Endodermal cell (in vitro differentiated cells): ENCODE data around the gene KIRREL3. TPM values are rescaled to one million over a fixed set of nuclear protein-coding genes. Genes with fewer than 3 reads are reported as not detected.

Source experiments
- DNase-seq: peaks from one replicate; pipeline ENCODE4 v3.0.0-alpha.2; 2017
- H3K27ac ChIP-seq: 2 replicates; pipeline ENCODE4 v1.5.1; 2013; ENCODE audit warnings: mild to moderate bottlenecking, low read depth, low read length, moderate library complexity
- H3K27me3 ChIP-seq: 2 replicates; pipeline ENCODE4 v1.6.1; 2013; ENCODE audit warnings: mild to moderate bottlenecking, low read length, moderate library complexity; ENCODE audit not compliant: insufficient read depth, control insufficient read depth, poor library complexity, severe bottlenecking
- H3K36me3 ChIP-seq: 2 replicates; pipeline ENCODE4 v1.7.0; 2013; ENCODE audit warnings: mild to moderate bottlenecking, low read length, moderate library complexity; ENCODE audit not compliant: control insufficient read depth, insufficient read depth
- H3K4me1 ChIP-seq: one replicate; pipeline ENCODE4 v1.7.0; 2013; ENCODE audit warnings: low read length; ENCODE audit not compliant: control insufficient read depth, insufficient read depth
- H3K4me3 ChIP-seq: 2 replicates; pipeline ENCODE4 v1.5.1; 2013; ENCODE audit warnings: mild to moderate bottlenecking, low read length, moderate library complexity
- H3K9ac ChIP-seq: 2 replicates; pipeline ENCODE4 v1.6.1; 2013; ENCODE audit warnings: mild to moderate bottlenecking, low read length, moderate library complexity; ENCODE audit not compliant: poor library complexity, severe bottlenecking; ENCODE audit errors: extremely low read depth
- H3K9me3 ChIP-seq: 2 replicates; pipeline ENCODE4 v1.6.1; 2013; ENCODE audit warnings: mild to moderate bottlenecking, low read length, moderate library complexity; ENCODE audit not compliant: control insufficient read depth
- H3K27ac Mint-ChIP-seq: 2 replicates; pipeline ENCODE4 v1.8.0; 2020; ENCODE audit warnings: mixed read lengths
- H3K27me3 Mint-ChIP-seq: 2 replicates; pipeline ENCODE4 v1.8.0; 2021; ENCODE audit warnings: mild to moderate bottlenecking, mixed read lengths; ENCODE audit not compliant: insufficient read depth
- H3K36me3 Mint-ChIP-seq: 2 replicates; pipeline ENCODE4 v1.8.0; 2020; ENCODE audit warnings: low read depth, mixed read lengths
- H3K4me1 Mint-ChIP-seq: 2 replicates; pipeline ENCODE4 v1.8.0; 2020; ENCODE audit warnings: mixed read lengths
- H3K4me3 Mint-ChIP-seq: 2 replicates; pipeline ENCODE4 v1.8.0; 2020; ENCODE audit warnings: mild to moderate bottlenecking, moderate library complexity, mixed read lengths
- H3K9me3 Mint-ChIP-seq: 2 replicates; pipeline ENCODE4 v1.8.0; 2020; ENCODE audit warnings: mild to moderate bottlenecking, mixed read lengths
- CTCF ChIP-seq: fragments of 200-600 bp; sonication (generic); conservative IDR thresholded peaks from 2 replicates; pipeline ENCODE4 v1.5.0; 2021; ENCODE audit warnings: antibody characterized with exemption, mild to moderate bottlenecking
- WGBS, 2 experiments: methylation state at CpG; one replicate each; pipeline versions ENCODE4 v1.1.5 to v1.1.7; 2013; ENCODE audit warnings: missing lambda C conversion rate in 2 of 2, mixed read lengths in 1 of 2; ENCODE audit not compliant: insufficient coverage in 1 of 2, insufficient read length in 1 of 2; 5-methylcytosine and 5-hydroxymethylcytosine counted together
- total RNA-seq, 2 donors: library from RNA; stranded (reverse); fragmentation: NEBNext Ultra II Directional in 1 of 2; extraction: Animal tissue kit (Norgen Biotek cat#: 25700) in 1 of 2; gene quantifications; 2 replicates in 1 of 2; 3 replicates in 1 of 2; pipeline ENCODE4 v1.2.1, GENCODE V29; 2021

KIRREL3 gene
- total RNA-seq, 2 donors from 2014 or later: 1.1 to 1.4 TPM

GRCh38 chr11:126892756-126893155, 107.8 kb downstream of the KIRREL3 start:
- no peak overlapping the region for H3K4me3 Mint-ChIP-seq
- Histone ChIP-seq H3K9ac (no peak overlapping the region), H3K4me1 (no peaks in the 10 kb centered on the region), H3K27ac (no peak overlapping the region), H3K9me3 (peaks cover 14% of the 10 kb centered on the region), H3K36me3 (no peaks in the 10 kb centered on the region), H3K27me3 (no peaks in the 10 kb centered on the region), H3K4me3 (no peak overlapping the region)
- DNase-seq: no peak
- peaks cover 12% of the 10 kb centered on the region for H3K4me1 Mint-ChIP-seq
- H3K9me3 Mint-ChIP-seq: peaks cover 2% of the 10 kb centered on the region
- no peaks in the 10 kb centered on the region for H3K27me3 Mint-ChIP-seq
- H3K36me3 Mint-ChIP-seq: no peaks in the 10 kb centered on the region
- H3K27ac Mint-ChIP-seq: no peak overlapping the region
- no peak for TF ChIP-seq CTCF
- WGBS, 2 experiments: 80 to 89% methylated on average over 5 to 9 of the region's 9 CpGs

DNA sequence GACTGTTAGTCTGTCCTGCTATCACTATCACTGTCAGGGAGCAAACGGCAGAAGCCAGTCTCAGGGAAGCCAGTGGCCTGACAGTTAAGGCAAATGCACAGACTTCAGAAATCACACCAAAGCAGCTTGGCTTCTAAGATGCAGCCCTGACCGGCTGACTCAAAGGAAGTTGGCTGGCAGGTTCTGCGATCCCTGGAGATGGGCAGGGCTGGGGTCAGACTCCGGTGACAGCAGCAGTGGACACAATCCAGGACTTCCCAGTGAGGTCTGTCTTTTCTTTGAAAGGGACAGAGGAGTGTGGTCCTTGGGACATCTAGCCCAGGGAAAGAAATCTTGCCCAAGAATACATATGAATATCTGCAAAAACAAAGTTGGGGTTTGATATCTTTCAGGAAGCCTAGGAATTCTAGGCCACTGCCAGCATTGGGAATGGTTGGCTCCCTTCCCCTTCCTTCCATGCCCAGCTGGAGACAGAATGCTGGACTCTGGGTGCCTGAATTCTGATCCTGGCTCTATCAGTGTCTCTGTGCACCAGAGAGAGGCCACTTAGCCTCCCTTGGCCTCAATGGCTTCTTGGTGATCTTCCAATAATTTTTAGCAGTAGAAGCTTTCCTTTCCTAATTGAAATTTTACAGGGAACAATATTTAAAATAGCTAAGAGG, 108.9 kb downstream of the KIRREL3 start:
- H3K27ac Mint-ChIP-seq: no peak overlapping the region
- WGBS, 2 experiments: 89 to 97% methylated on average over 4 of the region's 4 CpGs
- H3K9me3 ChIP-seq: peaks cover 7% of the 10 kb centered on the region
- no peaks in the 10 kb centered on the region for H3K36me3 ChIP-seq
- H3K36me3 Mint-ChIP-seq: no peaks in the 10 kb centered on the region
- H3K27ac ChIP-seq: no peak overlapping the region
- H3K4me3 ChIP-seq: no peak overlapping the region
- H3K9me3 Mint-ChIP-seq: peaks cover 2% of the 10 kb centered on the region
- no peaks in the 10 kb centered on the region for H3K27me3 Mint-ChIP-seq
- TF ChIP-seq CTCF: no peak
- H3K4me3 Mint-ChIP-seq: no peak overlapping the region
- H3K4me1 ChIP-seq: no peaks in the 10 kb centered on the region
- no peak overlapping the region for H3K9ac ChIP-seq
- no peaks in the 10 kb centered on the region for H3K27me3 ChIP-seq
- peaks cover 12% of the 10 kb centered on the region for H3K4me1 Mint-ChIP-seq
- no peak for DNase-seq

- H3K9me3 ChIP-seq: no peaks in the 10 kb centered on the region
- DNase-seq: peak; percentile 77
- no peak overlapping the region for H3K9ac ChIP-seq
- H3K4me1 ChIP-seq: no peaks in the 10 kb centered on the region
- 42 to 45% methylated on average over 3 to 7 of the region's 7 CpGs for WGBS, 2 experiments
- H3K36me3 ChIP-seq: no peaks in the 10 kb centered on the region
- H3K4me1 Mint-ChIP-seq: peaks cover 12% of the 10 kb centered on the region
- H3K27me3 Mint-ChIP-seq: no peaks in the 10 kb centered on the region
- no peak overlapping the region for H3K4me3 Mint-ChIP-seq
- no peaks in the 10 kb centered on the region for H3K9me3 Mint-ChIP-seq
- no peak overlapping the region for H3K4me3 ChIP-seq
- H3K27ac ChIP-seq: no peak overlapping the region
- TF ChIP-seq CTCF: peak; percentile 68
- no peaks in the 10 kb centered on the region for H3K36me3 Mint-ChIP-seq
- no peak overlapping the region for H3K27ac Mint-ChIP-seq
- no peaks in the 10 kb centered on the region for H3K27me3 ChIP-seq
Measured at GRCh38 chr11:126890561-126890960, 110.0 kb downstream of the KIRREL3 start.
